BJ (cell line): ENCODE data around the gene CLASP1. TPM values are rescaled to one million over a fixed set of nuclear protein-coding genes. Genes with fewer than 3 reads are reported as not detected.

Source experiments
- CTCF ChIA-PET: fragments of 350-600 bp; formaldehyde crosslinking; extraction: SDS; loops from one replicate; lab custom pipeline; 2021; ENCODE audit warnings: antibody characterized with exemption, inconsistent platforms; lab: Yijun Ruan, JAX
- POLR2A ChIA-PET: fragments of 300-600 bp; sonication (Branson Sonifier 250); formaldehyde crosslinking; extraction: SDS; loops from one replicate; lab custom pipeline; 2021; ENCODE audit warnings: antibody characterized with exemption; lab: Charles Lee
- DNase-seq: peaks from one replicate; pipeline ENCODE4 v3.0.0-alpha.2; 2011; ENCODE audit warnings: low read depth
- H3K27me3 ChIP-seq: 2 replicates; pipeline ENCODE4 v1.6.0; 2011; ENCODE audit warnings: low read length; ENCODE audit not compliant: control insufficient read depth, insufficient read depth
- H3K36me3 ChIP-seq: 2 replicates; pipeline ENCODE4 v1.5.1; 2011; ENCODE audit warnings: low read length; ENCODE audit not compliant: control insufficient read depth, insufficient read depth
- H3K4me3 ChIP-seq: 2 replicates; pipeline ENCODE4 v1.5.1; 2011; ENCODE audit warnings: low read depth, mild to moderate bottlenecking, control low read depth, low read length
- polyA plus RNA-seq: library from polyadenylated mRNA; depleted of rRNA; stranded (reverse); fragments of >200 nt; gene quantifications from 2 replicates; pipeline ENCODE4 v1.2.3, GENCODE V29; 2011
- TF ChIP-seq, protein P1 (sequence below): IDR thresholded peaks from 2 replicates; pipeline ENCODE4 v1.5.1; 2011; ENCODE audit warnings: low read depth, mild to moderate bottlenecking, control low read depth, inconsistent platforms, low read length, moderate library complexity; ENCODE audit not compliant: insufficient read depth

CLASP1 gene
- polyA plus RNA-seq, 1 experiment, result 7.1 TPM

DNA sequence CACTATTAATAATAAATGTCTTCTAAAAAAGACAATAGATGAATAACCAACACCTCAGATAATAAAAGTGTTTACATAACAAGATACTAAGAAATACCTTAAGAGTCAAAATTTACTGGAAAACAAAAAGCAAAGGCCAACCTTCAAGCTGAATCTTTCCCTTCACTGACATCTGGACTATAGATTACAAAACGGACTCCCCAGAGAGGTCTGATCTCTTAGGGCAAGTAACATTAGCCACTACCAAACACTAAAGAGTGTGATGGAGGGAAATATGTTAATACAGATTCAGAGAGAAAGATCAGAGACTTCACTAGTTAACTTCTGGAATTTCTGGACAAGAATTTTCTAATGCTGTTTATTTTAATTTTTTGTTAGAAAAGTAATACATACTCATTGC is 13.9 kb downstream of the CLASP1 start:
- no peaks in the 10 kb centered on the region for H3K36me3 ChIP-seq
- no peak overlapping the region for H3K4me3 ChIP-seq
- H3K27me3 ChIP-seq, result no peaks in the 10 kb centered on the region
- TF ChIP-seq, protein P1, sequence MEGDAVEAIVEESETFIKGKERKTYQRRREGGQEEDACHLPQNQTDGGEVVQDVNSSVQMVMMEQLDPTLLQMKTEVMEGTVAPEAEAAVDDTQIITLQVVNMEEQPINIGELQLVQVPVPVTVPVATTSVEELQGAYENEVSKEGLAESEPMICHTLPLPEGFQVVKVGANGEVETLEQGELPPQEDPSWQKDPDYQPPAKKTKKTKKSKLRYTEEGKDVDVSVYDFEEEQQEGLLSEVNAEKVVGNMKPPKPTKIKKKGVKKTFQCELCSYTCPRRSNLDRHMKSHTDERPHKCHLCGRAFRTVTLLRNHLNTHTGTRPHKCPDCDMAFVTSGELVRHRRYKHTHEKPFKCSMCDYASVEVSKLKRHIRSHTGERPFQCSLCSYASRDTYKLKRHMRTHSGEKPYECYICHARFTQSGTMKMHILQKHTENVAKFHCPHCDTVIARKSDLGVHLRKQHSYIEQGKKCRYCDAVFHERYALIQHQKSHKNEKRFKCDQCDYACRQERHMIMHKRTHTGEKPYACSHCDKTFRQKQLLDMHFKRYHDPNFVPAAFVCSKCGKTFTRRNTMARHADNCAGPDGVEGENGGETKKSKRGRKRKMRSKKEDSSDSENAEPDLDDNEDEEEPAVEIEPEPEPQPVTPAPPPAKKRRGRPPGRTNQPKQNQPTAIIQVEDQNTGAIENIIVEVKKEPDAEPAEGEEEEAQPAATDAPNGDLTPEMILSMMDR, result no peak
- DNase-seq, result no peak
- POLR2A ChIA-PET, result interaction anchor here (0.6 kb wide), 1 partner anchor 131 kb away, joined by 4 read pairs; no protein-coding TSS in a partner anchor
- CTCF ChIA-PET, result interaction anchor here (0.9 to 1.1 kb wide), 2 partner anchors 8 to 10 kb away, joined by 3 to 4 read pairs; no protein-coding TSS in a partner anchor

DNA sequence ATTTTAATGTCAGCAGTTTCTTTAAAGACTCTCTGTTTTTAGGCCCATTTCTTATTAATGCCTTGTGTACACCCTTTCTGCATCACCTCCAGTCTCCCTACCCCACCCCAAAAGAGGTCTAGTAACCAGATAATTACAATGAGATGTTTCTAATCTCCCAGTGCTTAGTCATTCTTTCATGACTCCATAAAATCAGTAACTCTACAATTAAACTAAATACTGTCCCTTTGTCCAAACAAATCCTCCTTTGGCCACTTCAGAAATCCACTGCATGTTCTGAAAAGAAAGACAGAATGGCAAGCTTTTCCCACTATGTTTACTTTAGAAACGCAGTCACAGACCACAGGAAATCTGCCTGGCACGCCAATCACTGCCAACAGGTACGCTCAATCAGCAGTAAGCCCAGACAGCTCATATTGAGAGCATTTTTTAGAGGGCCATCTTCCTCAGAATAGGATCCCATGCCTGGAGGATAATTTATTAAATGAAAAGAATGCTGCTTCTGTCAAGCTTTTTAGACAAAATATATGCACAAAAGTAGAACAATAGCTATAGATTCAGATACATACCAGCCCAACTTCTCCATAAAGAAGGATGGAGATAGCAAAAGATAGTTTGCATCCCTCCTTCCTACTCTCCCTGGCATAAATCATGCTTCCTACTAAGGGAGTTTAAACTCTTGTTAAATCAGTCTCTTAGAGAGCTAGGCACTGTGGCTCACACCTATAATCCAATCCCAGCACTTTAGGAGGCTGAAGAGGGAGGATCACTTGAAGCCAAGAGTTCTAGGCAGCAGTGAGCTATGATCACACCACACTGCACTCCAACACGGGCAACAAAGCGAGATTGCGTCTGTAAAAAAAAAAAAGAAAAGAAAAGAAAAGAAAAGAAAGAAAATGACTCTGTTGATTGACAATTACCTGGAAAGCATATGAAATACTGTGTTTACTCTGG is 14.6 kb downstream of the CLASP1 start:
- no peak overlapping the region for H3K4me3 ChIP-seq
- no peaks in the 10 kb centered on the region for H3K36me3 ChIP-seq
- ChIA-PET POLR2A (interaction anchor here (1.1 to 1.4 kb wide), 2 partner anchors 13 to 103 kb away, joined by 3 to 4 read pairs; no protein-coding TSS in a partner anchor), CTCF (interaction anchor here (0.9 to 1.4 kb wide), 4 partner anchors 9 to 104 kb away, joined by 3 to 4 read pairs (median 4); partner anchors contain the start of gene RNU4ATAC)
- H3K27me3 ChIP-seq, result no peaks in the 10 kb centered on the region
- peak; percentile 46 for DNase-seq
- TF ChIP-seq, protein P1, result no peak

DNA sequence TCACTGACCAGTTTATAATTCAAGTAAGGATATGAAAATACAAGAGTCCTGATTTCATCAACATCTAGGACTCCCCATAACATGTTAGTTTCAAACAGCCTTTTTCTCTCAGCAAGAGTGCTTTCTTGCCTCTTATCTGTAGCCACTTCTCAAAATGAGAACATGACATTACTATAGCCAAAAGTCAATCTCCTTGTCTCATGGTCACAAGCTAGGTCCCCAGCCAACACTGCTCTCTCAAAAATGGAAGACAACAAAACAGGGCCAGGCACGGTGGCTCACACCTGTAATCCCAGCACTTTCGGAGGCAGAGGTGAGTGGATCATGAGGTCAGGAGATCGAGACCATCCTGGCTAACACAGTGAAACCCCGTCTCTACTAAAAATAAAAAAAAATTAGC is 15.8 kb downstream of the CLASP1 start:
- POLR2A ChIA-PET, result interaction anchor here (1.1 to 1.4 kb wide), 2 partner anchors 15 to 102 kb away, joined by 3 to 4 read pairs; no protein-coding TSS in a partner anchor
- CTCF ChIA-PET, result interaction anchor here (1.3 to 1.4 kb wide), 2 partner anchors 29 to 103 kb away, joined by 3 to 4 read pairs; partner anchors contain the start of gene RNU4ATAC

DNA sequence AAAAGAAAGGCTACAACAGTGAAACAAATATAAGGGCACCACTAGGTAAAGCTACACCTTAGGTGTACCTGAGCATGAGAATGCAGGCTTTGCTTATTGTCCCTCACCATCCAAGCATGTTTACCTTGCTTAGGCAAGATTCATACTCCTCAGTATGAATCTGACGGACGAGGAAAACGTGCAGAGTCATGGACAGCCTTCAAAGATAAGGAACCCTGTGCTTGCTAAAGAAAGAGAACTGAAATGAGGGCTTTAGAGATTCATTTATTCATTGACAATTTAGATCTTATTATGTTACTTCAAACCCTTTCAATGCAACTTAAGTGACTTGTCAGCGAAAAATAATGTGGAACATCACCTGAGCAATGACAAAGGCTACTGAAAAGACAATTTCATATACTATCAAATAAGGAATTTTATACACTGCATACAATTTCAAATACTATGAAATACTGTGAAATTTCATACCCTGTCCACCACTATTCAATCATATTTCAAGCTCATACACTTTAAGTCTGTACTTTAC is 21.7 kb downstream of the CLASP1 start:
- ChIA-PET POLR2A (no interaction called here), CTCF (no interaction called here)
- no peak for DNase-seq

More for the DNA sequence above, 15.8 kb downstream of the CLASP1 start:
- no peaks in the 10 kb centered on the region for H3K27me3 ChIP-seq
- no peaks in the 10 kb centered on the region for H3K36me3 ChIP-seq
- DNase-seq, result no peak
- TF ChIP-seq, protein P1, result no peak
- no peak overlapping the region for H3K4me3 ChIP-seq

More for the DNA sequence above, 21.7 kb downstream of the CLASP1 start:
- no peak overlapping the region for H3K4me3 ChIP-seq
- TF ChIP-seq, protein P1, result no peak
- H3K27me3 ChIP-seq, result no peaks in the 10 kb centered on the region
- H3K36me3 ChIP-seq, result no peaks in the 10 kb centered on the region; the same call in 1 of the 2 replicates
